Measurements from ENCODE around the gene SLC6A9. TPM values are rescaled to one million over a fixed set of nuclear protein-coding genes. Genes with fewer than 3 reads are reported as not detected.

The SLC6A9 gene
- total RNA-seq, 2 experiments from 2014 or later: 0.17 TPM; not detected in 1

DNA sequence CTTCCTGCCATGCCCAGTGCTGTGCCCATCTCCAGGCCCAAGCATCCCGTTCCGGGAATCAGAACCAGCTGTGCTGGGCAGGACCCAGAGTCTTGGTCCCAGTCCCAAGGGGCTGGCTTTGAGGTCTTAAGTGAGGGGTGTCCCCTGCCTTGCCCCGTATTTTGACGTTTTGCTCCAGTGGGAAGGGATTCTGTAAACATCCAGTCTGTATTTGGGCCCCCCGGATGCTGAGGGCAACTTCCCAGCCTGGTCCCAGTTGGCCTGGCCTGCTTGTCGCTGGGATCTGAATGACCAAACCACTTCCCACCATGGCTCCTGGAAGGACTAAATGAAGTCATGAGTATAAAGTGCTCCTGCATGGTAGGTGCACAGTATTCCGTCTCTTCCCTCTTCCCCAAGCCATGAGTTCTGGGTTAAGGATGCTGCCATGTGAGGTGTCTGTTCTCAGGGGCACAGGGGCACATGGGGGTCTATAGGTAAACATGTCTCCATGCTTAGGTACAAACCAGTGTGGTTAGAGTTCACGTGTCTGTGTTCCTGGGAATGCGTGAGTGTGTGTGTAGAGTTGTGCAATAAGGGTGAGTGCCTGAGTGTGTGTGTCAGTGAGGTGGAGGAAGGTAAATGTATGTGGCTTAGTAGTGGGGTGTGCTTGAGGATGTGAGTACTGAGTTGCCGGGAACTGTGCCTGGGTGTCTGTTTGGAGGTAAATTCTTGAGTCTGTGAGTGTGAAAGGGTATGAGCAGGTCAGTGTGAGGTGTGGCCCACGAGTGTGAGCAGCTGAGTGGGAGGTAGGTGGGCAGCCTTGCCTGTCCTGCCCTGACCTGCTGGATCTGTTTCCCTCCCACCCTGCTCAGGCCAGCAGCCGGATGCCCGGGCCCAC, 50.8 kb downstream of the SLC6A9 start:
- H3K27ac ChIP-seq (ENCODE audit: low read depth in 1 of 2, low read length in 2 of 2): no peak overlapping the region
- DNase-seq (no peak), ATAC-seq (ENCODE audit: poor library complexity) (no peak)
- H3K4me1 Mint-ChIP-seq (ENCODE audit: low read depth): peaks cover 38% of the 10 kb centered on the region
- ChIA-PET POLR2A (no interaction called here), CTCF (no interaction called here)
- TF ChIP-seq, protein P1, sequence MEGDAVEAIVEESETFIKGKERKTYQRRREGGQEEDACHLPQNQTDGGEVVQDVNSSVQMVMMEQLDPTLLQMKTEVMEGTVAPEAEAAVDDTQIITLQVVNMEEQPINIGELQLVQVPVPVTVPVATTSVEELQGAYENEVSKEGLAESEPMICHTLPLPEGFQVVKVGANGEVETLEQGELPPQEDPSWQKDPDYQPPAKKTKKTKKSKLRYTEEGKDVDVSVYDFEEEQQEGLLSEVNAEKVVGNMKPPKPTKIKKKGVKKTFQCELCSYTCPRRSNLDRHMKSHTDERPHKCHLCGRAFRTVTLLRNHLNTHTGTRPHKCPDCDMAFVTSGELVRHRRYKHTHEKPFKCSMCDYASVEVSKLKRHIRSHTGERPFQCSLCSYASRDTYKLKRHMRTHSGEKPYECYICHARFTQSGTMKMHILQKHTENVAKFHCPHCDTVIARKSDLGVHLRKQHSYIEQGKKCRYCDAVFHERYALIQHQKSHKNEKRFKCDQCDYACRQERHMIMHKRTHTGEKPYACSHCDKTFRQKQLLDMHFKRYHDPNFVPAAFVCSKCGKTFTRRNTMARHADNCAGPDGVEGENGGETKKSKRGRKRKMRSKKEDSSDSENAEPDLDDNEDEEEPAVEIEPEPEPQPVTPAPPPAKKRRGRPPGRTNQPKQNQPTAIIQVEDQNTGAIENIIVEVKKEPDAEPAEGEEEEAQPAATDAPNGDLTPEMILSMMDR (IDR thresholded peaks at IDR 0.05): no peak
- H3K27ac Mint-ChIP-seq: no peak overlapping the region
- no peaks in the 10 kb centered on the region for H3K9me3 ChIP-seq (ENCODE audit: control insufficient read depth in 1 of 2, insufficient read depth in 1 of 2, low read length in 2 of 2)
- H3K27me3 Mint-ChIP-seq: peaks cover 13% of the 10 kb centered on the region
- H3K4me3 ChIP-seq (ENCODE audit: low read length): no peak overlapping the region
- intact Hi-C loops (cut with DNase I, micrococcal nuclease): no loop called here
- H3K4me1 ChIP-seq (ENCODE audit: insufficient read depth, low read length): peaks cover 40% of the 10 kb centered on the region
- no peaks in the 10 kb centered on the region for H3K9me3 Mint-ChIP-seq
- H3K36me3 Mint-ChIP-seq (ENCODE audit: low read depth): peaks cover 38% of the 10 kb centered on the region
- peaks cover 25% of the 10 kb centered on the region for H3K36me3 ChIP-seq (ENCODE audit: insufficient read depth, low read length)
- peaks cover 5 to 7% of the 10 kb centered on the region in 2 experiments for H3K27me3 ChIP-seq (ENCODE audit: control insufficient read depth in 1 of 2, insufficient read depth in 2 of 2, low read length in 2 of 2)
- peak overlapping the region; percentile 90 for H3K4me3 Mint-ChIP-seq

DNA sequence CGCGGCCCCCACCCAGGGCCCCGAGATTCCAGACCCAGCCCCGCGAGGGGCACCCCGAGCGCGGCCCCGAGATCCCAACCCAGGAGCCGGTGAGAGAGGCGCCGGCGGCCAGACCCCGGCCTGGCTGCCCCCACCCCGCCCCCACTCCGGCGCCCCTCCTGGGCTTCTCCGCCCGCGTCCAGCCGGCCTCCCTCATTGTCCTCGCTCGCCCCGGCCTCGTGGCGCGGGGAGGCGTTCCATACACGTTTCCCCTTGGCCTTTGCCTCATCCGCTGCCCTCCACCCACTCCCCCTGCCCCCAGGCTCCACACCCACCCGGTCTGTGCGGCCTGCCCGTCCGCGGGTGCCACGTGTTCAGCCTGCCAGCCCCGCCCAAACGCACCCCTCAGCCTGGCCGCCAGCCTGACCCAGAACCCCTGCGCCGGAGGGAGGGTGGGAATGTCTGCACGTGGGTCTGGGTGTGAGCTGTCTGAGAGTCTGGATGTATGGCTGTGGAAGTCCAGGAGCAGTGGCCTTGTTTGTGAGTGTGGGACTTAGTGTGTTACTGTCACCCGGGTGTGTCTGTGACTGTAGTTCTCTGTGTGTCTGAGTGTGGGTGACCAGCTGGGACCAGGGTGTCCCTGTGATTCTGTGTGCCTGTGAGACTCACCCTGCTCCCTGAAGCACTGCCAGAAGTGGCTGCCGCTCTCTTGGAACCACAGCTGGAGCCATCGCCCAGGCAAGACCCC, 51.6 kb downstream of the SLC6A9 start:
- intact Hi-C loops (cut with DNase I, micrococcal nuclease): loop anchor here in 1 of 2 experiments (5.0 to 10.0 kb wide), 5 partner anchors 375 to 1212 kb away; partner anchors contain the start of genes C1orf50, CDC20, CFAP57 and EBNA1BP2
- peak overlapping the region; percentile 90 for H3K4me3 Mint-ChIP-seq
- peak in 2 of 14 experiments; percentile 17 to 49 for DNase-seq
- Histone ChIP-seq H3K36me3 (ENCODE audit: insufficient read depth, low read length) (peaks cover 25% of the 10 kb centered on the region), H3K9me3 (ENCODE audit: control insufficient read depth in 1 of 2, insufficient read depth in 1 of 2, low read length in 2 of 2) (no peaks in the 10 kb centered on the region), H3K4me3 (ENCODE audit: low read length) (peak overlapping the region; percentile 37), H3K27ac (ENCODE audit: low read depth in 1 of 2, low read length in 2 of 2) (no peak overlapping the region), H3K4me1 (ENCODE audit: insufficient read depth, low read length) (peaks cover 43% of the 10 kb centered on the region), H3K27me3 (ENCODE audit: control insufficient read depth in 1 of 2, insufficient read depth in 2 of 2, low read length in 2 of 2) (peaks cover 5 to 7% of the 10 kb centered on the region in 2 experiments)
- CTCF ChIA-PET: no interaction called here
- peaks cover 42% of the 10 kb centered on the region for H3K36me3 Mint-ChIP-seq (ENCODE audit: low read depth)
- no peak for ATAC-seq (ENCODE audit: poor library complexity)
- no peaks in the 10 kb centered on the region for H3K9me3 Mint-ChIP-seq
- no peak overlapping the region for H3K27ac Mint-ChIP-seq
- peaks cover 13% of the 10 kb centered on the region for H3K27me3 Mint-ChIP-seq
- TF ChIP-seq, protein P1 (IDR thresholded peaks at IDR 0.05): no peak
- POLR2A ChIA-PET: no interaction called here
- peaks cover 38% of the 10 kb centered on the region for H3K4me1 Mint-ChIP-seq (ENCODE audit: low read depth)

DNA sequence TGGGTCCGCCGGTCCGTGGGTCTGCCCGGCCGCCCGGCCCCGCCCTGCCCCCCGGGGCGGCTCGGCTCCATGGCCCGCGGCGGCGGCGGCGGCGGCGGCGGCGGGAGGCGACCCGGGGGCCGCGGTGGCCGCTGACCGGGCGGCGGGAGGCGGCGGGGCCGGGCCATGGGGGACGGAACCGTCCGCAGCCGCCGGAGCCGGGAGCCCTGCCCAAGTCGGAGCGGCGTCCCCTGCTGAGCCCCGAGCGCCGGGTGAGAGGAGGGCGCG, 52.1 kb downstream of the SLC6A9 start:
- no peaks in the 10 kb centered on the region for H3K9me3 Mint-ChIP-seq
- CTCF ChIA-PET: no interaction called here
- H3K27ac ChIP-seq (ENCODE audit: low read depth in 1 of 2, low read length in 2 of 2): no peak overlapping the region
- peaks cover 47% of the 10 kb centered on the region for H3K36me3 Mint-ChIP-seq (ENCODE audit: low read depth)
- ATAC-seq (ENCODE audit: poor library complexity) (no peak), DNase-seq (no peak)
- peaks cover 13% of the 10 kb centered on the region for H3K27me3 Mint-ChIP-seq
- H3K4me1 ChIP-seq (ENCODE audit: insufficient read depth, low read length): peaks cover 47% of the 10 kb centered on the region
- TF ChIP-seq, protein P1 (IDR thresholded peaks at IDR 0.05): no peak
- POLR2A ChIA-PET: no interaction called here
- H3K27me3 ChIP-seq (ENCODE audit: control insufficient read depth in 1 of 2, insufficient read depth in 2 of 2, low read length in 2 of 2): peaks cover 5 to 7% of the 10 kb centered on the region in 2 experiments
- H3K9me3 ChIP-seq (ENCODE audit: control insufficient read depth in 1 of 2, insufficient read depth in 1 of 2, low read length in 2 of 2): no peaks in the 10 kb centered on the region
- H3K4me3 ChIP-seq (ENCODE audit: low read length): no peak overlapping the region
- H3K4me3 Mint-ChIP-seq: no peak overlapping the region
- peaks cover 43% of the 10 kb centered on the region for H3K4me1 Mint-ChIP-seq (ENCODE audit: low read depth)
- intact Hi-C loops (cut with DNase I, micrococcal nuclease): loop anchor here in 1 of 2 experiments (5.0 to 10.0 kb wide), 5 partner anchors 376 to 1212 kb away; partner anchors contain the start of genes C1orf50, CDC20, CFAP57 and EBNA1BP2
- peaks cover 25% of the 10 kb centered on the region for H3K36me3 ChIP-seq (ENCODE audit: insufficient read depth, low read length)
- no peak overlapping the region for H3K27ac Mint-ChIP-seq

Data from CD4-positive, alpha-beta T cell (primary cell).